CD14-positive monocyte (primary cell): ENCODE results near the gene SKIC3. TPM values are rescaled to one million over a fixed set of nuclear protein-coding genes. Genes with fewer than 3 reads are reported as not detected.

ENCODE experiments used
- DNase-seq, 3 donors: peaks; one replicate each; pipeline ENCODE4 v3.0.0-alpha.2; 2011 to 2022
- H2AFZ ChIP-seq: 2 replicates; pipeline ENCODE4 v1.6.0; 2012; ENCODE audit warnings: mild to moderate bottlenecking, low read depth, low read length, inconsistent platforms; ENCODE audit not compliant: insufficient read depth, poor library complexity, severe bottlenecking
- H3K27ac ChIP-seq, 2 donors: 1 replicate in 1 of 2; 2 replicates in 1 of 2; pipeline ENCODE4 v1.5.1; 2012 to 2013; ENCODE audit warnings: low read length in 2 of 2, control low read depth in 1 of 2, inconsistent platforms in 1 of 2, low read depth in 1 of 2, mild to moderate bottlenecking in 1 of 2
- H3K27me3 ChIP-seq, 2 donors: one replicate each; pipeline versions ENCODE4 v1.6.0 to v1.6.1; 2011 to 2013; ENCODE audit warnings: low read length in 2 of 2; ENCODE audit not compliant: control insufficient read depth in 2 of 2, insufficient read depth in 2 of 2
- H3K36me3 ChIP-seq, 2 donors: replicated peaks in 1 of 2; 1 replicate in 1 of 2; 2 replicates in 1 of 2; pipeline versions ENCODE4 v1.5.1 to v1.6.1; 2012 to 2013; ENCODE audit warnings: low read length in 2 of 2, control low read depth in 1 of 2, inconsistent platforms in 1 of 2, mild to moderate bottlenecking in 1 of 2; ENCODE audit not compliant: insufficient read depth in 2 of 2, control insufficient read depth in 1 of 2
- H3K4me1 ChIP-seq, 2 donors: 1 replicate in 1 of 2; 2 replicates in 1 of 2; pipeline versions ENCODE4 v1.5.1 to v1.6.1; 2012 to 2013; ENCODE audit warnings: low read length in 2 of 2, control low read depth in 1 of 2, inconsistent platforms in 1 of 2, mild to moderate bottlenecking in 1 of 2, moderate library complexity in 1 of 2; ENCODE audit not compliant: insufficient read depth in 2 of 2, control insufficient read depth in 1 of 2
- H3K4me2 ChIP-seq: replicated peaks from 2 replicates; pipeline ENCODE3; 2012; ENCODE audit warnings: low read length, moderate library complexity, mild to moderate bottlenecking; ENCODE audit not compliant: poor library complexity, severe bottlenecking; ENCODE audit errors: extremely low read depth
- H3K4me3 ChIP-seq, 3 experiments: fragments of 200-600 bp in 1 of 3; sonication (generic) in 1 of 3; replicated peaks in 1 of 3; 1 replicate in 2 of 3; 2 replicates in 1 of 3; pipeline ENCODE4 v1.5.1; 2011 to 2013; ENCODE audit warnings: low read length in 3 of 3, mild to moderate bottlenecking in 3 of 3, control low read depth in 2 of 3, low read depth in 2 of 3, inconsistent platforms in 1 of 3, moderate library complexity in 1 of 3
- H3K79me2 ChIP-seq: 2 replicates; pipeline ENCODE4 v1.6.0; 2012; ENCODE audit warnings: mild to moderate bottlenecking, control low read depth, inconsistent platforms, low read length, moderate library complexity; ENCODE audit not compliant: insufficient read depth
- H3K9ac ChIP-seq: 2 replicates; pipeline ENCODE4 v1.6.0; 2017; ENCODE audit warnings: low read length, mild to moderate bottlenecking; ENCODE audit not compliant: insufficient read depth, poor library complexity, severe bottlenecking
- H3K9me3 ChIP-seq, 2 donors: replicated peaks in 1 of 2; 1 replicate in 1 of 2; 2 replicates in 1 of 2; pipeline versions ENCODE4 v1.5.1 to v1.6.1; 2012 to 2013; ENCODE audit warnings: low read length in 2 of 2, control low read depth in 1 of 2; ENCODE audit not compliant: control insufficient read depth in 1 of 2, insufficient read depth in 1 of 2
- H4K20me1 ChIP-seq: 2 replicates; pipeline ENCODE4 v1.6.0; 2012; ENCODE audit warnings: mild to moderate bottlenecking, low read length, control low read depth, moderate library complexity; ENCODE audit not compliant: insufficient read depth
- H3K27ac Mint-ChIP-seq, 7 donors: one replicate each; pipeline ENCODE4 v1.8.0; 2020; ENCODE audit warnings: mild to moderate bottlenecking in 7 of 7, mixed read lengths in 7 of 7, moderate library complexity in 6 of 7, inconsistent platforms in 2 of 7
- H3K27me3 Mint-ChIP-seq, 3 donors: one replicate each; pipeline ENCODE4 v1.8.0; 2021 to 2022; ENCODE audit warnings: low read depth in 3 of 3, mild to moderate bottlenecking in 3 of 3, mixed read lengths in 3 of 3, moderate library complexity in 3 of 3, inconsistent platforms in 1 of 3
- H3K36me3 Mint-ChIP-seq, 2 donors: one replicate each; pipeline ENCODE4 v1.8.0; 2020; ENCODE audit warnings: mixed read lengths in 2 of 2, inconsistent platforms in 1 of 2, mild to moderate bottlenecking in 1 of 2
- H3K4me1 Mint-ChIP-seq: one replicate; pipeline ENCODE4 v1.8.0; 2020; ENCODE audit warnings: mild to moderate bottlenecking, mixed read lengths
- H3K4me3 Mint-ChIP-seq, 2 donors: one replicate each; pipeline ENCODE4 v1.8.0; 2020; ENCODE audit warnings: mild to moderate bottlenecking in 2 of 2, mixed read lengths in 2 of 2, moderate library complexity in 1 of 2
- H3K9me3 Mint-ChIP-seq, 7 donors: one replicate each; pipeline ENCODE4 v1.8.0; 2020 to 2022; ENCODE audit warnings: mixed read lengths in 7 of 7, mild to moderate bottlenecking in 6 of 7, moderate library complexity in 6 of 7, inconsistent platforms in 2 of 7
- WGBS: methylation state at CpG from one replicate; pipeline ENCODE4 v1.1.5; 2013; ENCODE audit warnings: missing lambda C conversion rate; ENCODE audit not compliant: insufficient coverage; 5-methylcytosine and 5-hydroxymethylcytosine counted together
- intact Hi-C, 2 donors: fragments of 100-400 bp; cut with micrococcal nuclease; formaldehyde crosslinking; loops; one replicate each; pipeline versions ENCODE4 v1.15.0 to v1.15.1; 2023
- polyA plus RNA-seq, 3 donors: library from polyadenylated mRNA; depleted of rRNA in 1 of 3; unstranded in 2 of 3; stranded (reverse) in 1 of 3; fragments of 300-500 nt in 2 of 3; fragments of >200 nt in 1 of 3; fragmentation: Illumina TruSeq in 2 of 3; gene quantifications; 1 replicate in 2 of 3; 2 replicates in 1 of 3; pipeline ENCODE4 v1.2.3, GENCODE V29; 2012 to 2021
- TF ChIP-seq, protein P1 (sequence below): fragments of 200-600 bp; IDR thresholded peaks from one replicate; pipeline ENCODE4 v1.8.0; 2022; ENCODE audit warnings: antibody characterized with exemption, mild to moderate bottlenecking

SKIC3 gene
- polyA plus RNA-seq, 3 donors: 13.7 to 24.6 (median 17.6) TPM

DNA sequence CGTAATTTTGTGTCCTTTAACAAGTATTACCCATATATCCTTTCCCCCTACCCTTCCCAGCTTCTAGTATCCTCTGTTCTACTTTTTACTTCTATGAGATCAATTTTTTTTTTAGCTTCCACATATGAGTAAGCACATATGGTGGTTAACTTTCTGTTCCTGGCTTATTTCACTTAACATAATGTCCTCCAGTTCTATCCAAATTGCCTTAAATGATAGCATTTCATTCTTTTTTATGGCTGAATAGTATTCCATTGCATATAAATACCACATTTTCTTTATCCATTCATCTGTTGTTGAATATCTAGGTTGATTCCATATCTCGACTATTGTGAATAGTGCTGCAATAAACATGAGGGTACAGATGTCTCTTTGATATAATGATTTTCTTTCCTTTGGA lies 36.4 kb downstream of the SKIC3 start:
- DNase-seq: no peak
- WGBS: no CpG with 5 or more reads among the region's 2 CpGs
- H3K4me3 ChIP-seq: no peak overlapping the region
- H4K20me1 ChIP-seq: no peaks in the 10 kb centered on the region
- TF ChIP-seq, protein P1, sequence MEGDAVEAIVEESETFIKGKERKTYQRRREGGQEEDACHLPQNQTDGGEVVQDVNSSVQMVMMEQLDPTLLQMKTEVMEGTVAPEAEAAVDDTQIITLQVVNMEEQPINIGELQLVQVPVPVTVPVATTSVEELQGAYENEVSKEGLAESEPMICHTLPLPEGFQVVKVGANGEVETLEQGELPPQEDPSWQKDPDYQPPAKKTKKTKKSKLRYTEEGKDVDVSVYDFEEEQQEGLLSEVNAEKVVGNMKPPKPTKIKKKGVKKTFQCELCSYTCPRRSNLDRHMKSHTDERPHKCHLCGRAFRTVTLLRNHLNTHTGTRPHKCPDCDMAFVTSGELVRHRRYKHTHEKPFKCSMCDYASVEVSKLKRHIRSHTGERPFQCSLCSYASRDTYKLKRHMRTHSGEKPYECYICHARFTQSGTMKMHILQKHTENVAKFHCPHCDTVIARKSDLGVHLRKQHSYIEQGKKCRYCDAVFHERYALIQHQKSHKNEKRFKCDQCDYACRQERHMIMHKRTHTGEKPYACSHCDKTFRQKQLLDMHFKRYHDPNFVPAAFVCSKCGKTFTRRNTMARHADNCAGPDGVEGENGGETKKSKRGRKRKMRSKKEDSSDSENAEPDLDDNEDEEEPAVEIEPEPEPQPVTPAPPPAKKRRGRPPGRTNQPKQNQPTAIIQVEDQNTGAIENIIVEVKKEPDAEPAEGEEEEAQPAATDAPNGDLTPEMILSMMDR: no peak
- no peak overlapping the region for H3K27ac ChIP-seq
- H3K9me3 ChIP-seq: no peaks in the 10 kb centered on the region
- H3K36me3 Mint-ChIP-seq: peaks cover 73% of the 10 kb centered on the region in 2 donors
- no peak overlapping the region for H2AFZ ChIP-seq
- H3K4me1 ChIP-seq: no peaks in the 10 kb centered on the region
- no peak overlapping the region for H3K27ac Mint-ChIP-seq
- H3K36me3 ChIP-seq: peaks cover 76 to 95% of the 10 kb centered on the region in 2 donors
- H3K27me3 ChIP-seq: no peaks in the 10 kb centered on the region
- intact Hi-C loops: no loop called here
- no peaks in the 10 kb centered on the region for H3K27me3 Mint-ChIP-seq
- no peaks in the 10 kb centered on the region for H3K9me3 Mint-ChIP-seq
- H3K79me2 ChIP-seq: no peaks in the 10 kb centered on the region
- H3K4me1 Mint-ChIP-seq: no peaks in the 10 kb centered on the region
- H3K4me2 ChIP-seq: no peak overlapping the region
- H3K4me3 Mint-ChIP-seq: no peak overlapping the region
- no peak overlapping the region for H3K9ac ChIP-seq

DNA sequence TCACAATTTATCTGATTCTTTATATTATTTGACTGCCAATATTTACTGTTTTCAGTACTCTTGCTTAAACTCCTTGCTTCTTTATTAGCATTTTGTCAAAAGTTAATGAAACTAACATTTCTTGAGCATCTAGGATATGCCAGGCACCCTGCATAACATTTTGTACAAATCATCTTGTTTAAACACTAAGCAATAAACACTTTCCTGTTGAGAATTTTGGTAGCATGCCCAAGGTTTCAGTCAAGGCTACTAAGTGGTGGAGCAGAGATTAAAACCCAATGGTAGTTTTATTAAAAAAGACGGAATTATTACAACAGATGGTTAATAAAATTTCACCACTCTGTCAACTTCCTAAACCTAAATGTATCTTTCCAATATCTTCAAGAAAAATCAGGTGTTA lies 43.2 kb downstream of the SKIC3 start:
- Histone ChIP-seq H3K27me3 (no peaks in the 10 kb centered on the region), H3K9me3 (no peaks in the 10 kb centered on the region), H4K20me1 (no peaks in the 10 kb centered on the region), H3K9ac (no peak overlapping the region), H3K4me3 (no peak overlapping the region), H3K27ac (no peak overlapping the region), H3K36me3 (peaks cover 91 to 98% of the 10 kb centered on the region in 2 donors), H3K4me1 (no peaks in the 10 kb centered on the region), H3K4me2 (no peak overlapping the region), H2AFZ (no peak overlapping the region), H3K79me2 (no peaks in the 10 kb centered on the region)
- intact Hi-C loops: no loop called here
- no peaks in the 10 kb centered on the region for H3K4me1 Mint-ChIP-seq
- no peaks in the 10 kb centered on the region for H3K9me3 Mint-ChIP-seq
- H3K36me3 Mint-ChIP-seq: peaks cover 73 to 76% of the 10 kb centered on the region in 2 donors
- WGBS: no CpG with 5 or more reads among the region's 1 CpG
- no peak overlapping the region for H3K4me3 Mint-ChIP-seq
- no peak overlapping the region for H3K27ac Mint-ChIP-seq
- TF ChIP-seq, protein P1: no peak
- H3K27me3 Mint-ChIP-seq: no peaks in the 10 kb centered on the region
- no peak for DNase-seq
